CD4-positive, alpha-beta T cell treated with Interleukin-4 for 4 hours (primary cell): ENCODE measurements around the gene TFF2.

Source experiments
- DNase-seq: peaks from one replicate; pipeline ENCODE4 v3.0.0-alpha.2; 2020

TFF2 gene

DNA sequence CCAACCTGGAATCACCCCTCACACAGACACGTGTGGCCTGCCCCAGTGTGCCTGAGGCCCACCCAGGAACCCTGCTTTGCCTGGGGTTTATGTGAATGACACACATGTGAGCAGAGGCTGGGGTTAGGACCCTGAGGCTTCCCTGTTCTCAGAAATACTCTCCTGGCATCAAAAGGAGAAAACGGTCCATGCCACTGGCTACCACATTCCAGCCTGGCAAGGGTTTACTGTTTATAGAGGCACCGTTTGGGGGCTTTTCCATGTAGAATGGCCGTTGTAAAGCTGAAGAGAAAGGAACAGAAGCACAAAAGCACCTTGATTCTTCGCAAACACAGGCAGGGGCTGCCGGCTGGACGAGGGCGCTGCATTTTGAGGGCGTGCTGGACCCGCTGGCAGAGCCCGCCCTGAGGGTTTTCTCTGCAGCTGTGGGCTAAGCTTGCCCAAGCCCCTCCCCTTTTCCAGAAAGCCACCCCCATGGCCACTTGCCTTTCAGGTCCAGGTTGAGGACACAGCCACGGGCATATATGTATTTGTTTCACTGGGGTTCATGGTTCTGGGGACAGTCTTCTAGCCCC, 48.6 kb downstream of the TFF2 start:
- no peak for DNase-seq

DNA sequence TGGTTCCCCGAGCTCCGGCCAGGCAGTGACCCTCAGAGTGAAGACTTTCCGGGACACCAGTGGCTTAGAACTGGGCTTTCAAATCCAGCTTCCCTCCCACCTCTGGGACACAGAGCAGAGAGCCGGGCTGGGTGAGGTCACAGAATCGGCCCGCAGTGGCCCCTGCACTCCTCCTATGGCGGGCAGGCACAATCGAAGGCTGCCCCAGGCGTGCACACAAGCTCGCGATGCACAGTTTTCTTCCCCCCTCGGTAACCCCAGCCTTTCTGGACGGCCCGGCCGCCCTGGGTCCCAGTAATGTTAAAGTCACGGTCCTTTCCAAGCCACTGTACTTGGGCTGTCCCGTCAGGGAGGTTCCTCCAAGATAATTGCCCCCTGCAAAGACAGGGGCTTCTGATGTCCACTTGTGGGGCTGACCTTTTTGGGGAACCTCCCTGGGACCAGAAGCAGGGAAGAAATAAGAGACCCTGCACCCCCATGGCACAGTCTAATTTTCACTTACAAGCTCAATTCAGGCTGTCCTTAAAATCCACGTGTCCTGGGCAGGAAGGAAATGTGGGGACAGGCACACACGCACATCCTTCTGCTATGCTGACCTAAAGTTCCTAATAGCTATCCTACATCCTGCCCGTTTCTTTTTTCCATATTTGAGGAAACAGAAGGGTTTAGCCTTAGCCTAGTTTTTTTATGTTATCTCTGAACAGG, 49.3 kb downstream of the TFF2 start:
- no peak for DNase-seq

DNA sequence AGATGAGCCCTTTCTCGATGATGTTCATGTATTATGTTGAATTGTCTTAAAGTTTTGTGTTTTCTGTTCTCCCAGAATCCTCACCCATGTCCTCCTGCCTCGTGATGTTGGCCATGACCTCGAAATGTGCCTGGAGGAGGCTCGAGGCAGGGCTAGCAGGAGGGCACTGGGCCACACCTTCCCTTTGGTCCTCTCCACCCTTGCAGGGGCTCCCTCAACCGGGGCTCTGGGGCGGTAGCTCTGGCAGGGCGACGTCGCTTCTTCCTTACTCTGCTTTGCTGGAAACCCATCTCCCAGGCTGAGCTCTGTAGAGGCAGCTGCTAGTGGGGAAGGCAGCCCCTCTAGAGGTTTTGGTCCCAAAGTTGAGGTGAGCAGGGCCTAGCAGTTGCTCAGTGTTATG, 49.8 kb downstream of the TFF2 start:
- DNase-seq: no peak

DNA sequence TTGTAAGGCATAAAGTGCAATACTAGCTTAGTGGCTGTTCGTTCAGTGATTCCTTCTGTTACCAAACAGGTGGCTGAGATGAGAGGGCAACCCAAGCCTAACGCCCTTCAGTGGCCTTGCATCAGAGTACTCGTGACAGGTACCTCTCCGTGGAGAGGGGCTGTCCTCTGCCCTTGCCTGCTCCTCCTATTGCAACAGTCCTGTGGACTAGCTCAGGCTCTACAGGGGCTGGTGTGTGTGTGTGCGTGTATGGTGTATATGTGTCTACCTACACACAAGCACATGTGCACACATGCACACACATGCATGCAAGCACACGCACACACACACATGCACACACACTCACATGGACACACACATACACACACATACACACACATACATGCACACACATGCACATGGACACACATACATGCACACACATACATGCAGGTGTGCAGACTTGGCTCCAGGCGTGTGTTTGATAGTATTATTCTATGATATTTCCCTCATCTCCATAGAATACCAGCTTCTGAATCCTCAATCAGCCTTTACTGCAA, 50.7 kb downstream of the TFF2 start:
- no peak for DNase-seq

DNA sequence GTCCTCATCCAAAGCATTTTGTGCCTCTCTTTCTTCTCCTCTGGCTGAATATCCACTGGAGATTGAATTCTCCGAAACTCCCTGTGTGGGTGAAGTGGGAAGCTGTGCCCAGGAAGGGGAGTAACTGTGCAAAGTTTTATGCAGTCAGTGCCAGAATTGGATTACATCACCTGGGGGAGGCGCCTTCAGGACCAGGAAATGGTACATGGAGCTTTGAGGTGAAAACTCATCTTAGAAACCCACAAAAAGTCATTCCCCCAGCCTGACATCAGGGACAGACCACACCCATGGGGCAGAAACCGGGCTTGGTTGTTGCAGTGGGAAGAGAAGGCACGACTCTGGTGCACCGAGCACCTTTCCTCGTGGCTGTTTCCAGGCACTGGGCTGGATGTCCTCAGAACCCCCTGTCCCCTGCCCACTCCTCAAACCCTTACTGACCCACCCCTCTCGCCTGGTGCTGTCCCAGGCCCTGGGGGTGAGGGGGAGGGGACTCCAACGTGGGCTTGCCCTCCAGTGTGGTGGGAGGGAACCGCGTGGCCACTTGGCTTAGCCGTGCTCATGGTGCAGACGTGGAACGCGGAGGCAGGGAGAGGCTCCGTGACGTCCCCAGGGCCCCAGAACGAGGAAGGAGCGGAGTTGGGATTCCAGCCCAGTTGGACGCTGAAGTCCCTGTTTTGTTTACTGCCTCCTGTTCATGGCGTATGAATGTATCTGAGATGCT, 51.3 kb downstream of the TFF2 start:
- no peak for DNase-seq

DNA sequence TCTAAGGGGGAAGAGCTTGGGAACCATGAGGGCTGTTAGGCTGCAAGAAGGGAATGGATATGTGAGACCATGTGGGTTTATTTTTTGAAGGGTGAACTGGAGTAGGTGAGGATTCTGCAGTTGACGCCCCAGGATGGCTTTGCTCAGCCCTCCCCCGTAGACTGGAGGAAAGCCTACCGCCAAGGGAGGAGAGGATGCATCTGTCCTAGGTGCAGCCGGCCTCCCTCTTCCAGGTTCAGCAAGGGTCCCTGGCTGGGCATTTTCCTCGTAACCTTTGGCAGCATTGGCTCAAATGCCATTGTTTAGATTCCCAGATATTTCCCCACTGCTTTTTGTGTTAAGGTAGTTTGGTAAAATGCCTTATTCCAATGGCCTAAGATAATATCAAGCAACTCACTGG, 52.1 kb downstream of the TFF2 start:
- DNase-seq: no peak

DNA sequence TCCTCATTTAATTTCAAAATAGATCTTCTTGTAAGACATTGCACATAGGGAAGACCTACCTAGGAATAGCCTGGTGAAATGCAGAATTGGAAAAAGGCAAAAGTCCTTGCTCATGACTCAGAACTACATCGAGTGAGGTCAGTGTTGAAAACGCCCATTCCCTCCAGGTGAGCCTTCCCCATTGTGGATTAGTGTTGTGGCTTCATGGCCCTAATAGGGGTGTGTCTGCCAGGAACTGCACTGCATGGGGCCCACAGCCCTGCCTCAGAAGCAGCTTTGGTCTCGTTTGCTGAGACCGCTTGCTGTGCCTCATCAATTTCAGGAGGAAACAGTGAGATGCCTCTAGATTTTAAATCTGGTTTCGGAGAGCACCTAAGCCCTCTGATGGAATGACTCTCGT, 52.6 kb downstream of the TFF2 start:
- no peak for DNase-seq

DNA sequence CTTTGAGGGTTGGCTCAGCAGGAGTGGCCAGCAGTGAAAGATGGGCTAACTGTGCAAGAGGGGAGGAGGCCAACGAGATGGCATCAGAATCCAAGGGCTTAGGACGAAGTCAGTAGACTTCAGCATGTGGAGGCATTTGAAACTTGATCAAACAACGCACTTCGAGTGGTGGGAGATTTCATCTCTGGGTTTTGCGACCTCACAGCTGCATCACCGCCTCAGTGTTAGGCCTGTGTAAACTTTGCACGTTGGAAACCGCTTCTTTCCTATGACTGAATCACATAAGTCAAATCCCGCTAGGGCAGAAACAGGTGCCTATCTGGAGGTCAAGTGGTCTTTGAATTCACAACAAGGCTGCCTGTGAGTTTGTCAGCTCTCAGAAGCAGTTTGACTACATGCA, 53.4 kb downstream of the TFF2 start:
- DNase-seq: no peak

DNA sequence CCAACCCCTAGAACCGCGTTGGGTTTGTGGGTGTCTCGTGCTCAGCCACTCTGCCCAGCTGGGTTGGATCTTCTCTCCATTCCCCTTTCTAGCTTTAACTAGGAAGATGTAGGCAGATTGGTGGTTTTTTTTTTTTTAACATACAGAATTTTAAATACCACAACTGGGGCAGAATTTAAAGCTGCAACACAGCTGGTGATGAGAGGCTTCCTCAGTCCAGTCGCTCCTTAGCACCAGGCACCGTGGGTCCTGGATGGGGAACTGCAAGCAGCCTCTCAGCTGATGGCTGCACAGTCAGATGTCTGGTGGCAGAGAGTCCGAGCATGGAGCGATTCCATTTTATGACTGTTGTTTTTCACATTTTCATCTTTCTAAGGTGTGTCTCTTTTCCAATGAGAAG, 54.3 kb downstream of the TFF2 start:
- no peak for DNase-seq
